ENCODE measurements around the gene USF2. TPM values are rescaled to one million over a fixed set of nuclear protein-coding genes. Genes with fewer than 3 reads are reported as not detected.

USF2 gene
- polyA plus RNA-seq, 1 experiment = 55.6 TPM

DNA sequence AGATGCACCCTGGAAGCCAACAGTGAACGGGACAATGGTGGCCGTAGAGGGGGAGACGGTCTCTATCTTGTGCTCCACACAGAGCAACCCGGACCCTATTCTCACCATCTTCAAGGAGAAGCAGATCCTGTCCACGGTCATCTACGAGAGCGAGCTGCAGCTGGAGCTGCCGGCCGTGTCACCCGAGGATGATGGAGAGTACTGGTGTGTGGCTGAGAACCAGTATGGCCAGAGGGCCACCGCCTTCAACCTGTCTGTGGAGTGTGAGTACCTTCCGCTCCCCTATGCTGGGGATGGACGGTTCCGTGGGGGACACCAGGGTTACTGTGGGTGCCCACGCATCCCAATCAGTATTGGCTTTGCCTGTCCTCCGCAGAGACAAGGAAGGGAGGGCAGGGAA lies 33.7 kb downstream of the USF2 start:
- no peak for DNase-seq (ENCODE audit: low read depth, low spot score)
- POLR2A ChIA-PET = no interaction called here
- Histone ChIP-seq H3K9me3 (ENCODE audit: control insufficient read depth, insufficient read depth, low read length) (peaks cover 16% of the 10 kb centered on the region; the same call in 1 of the 2 replicates), H3K4me3 (ENCODE audit: low read depth, low read length) (no peak overlapping the region), H3K27ac (ENCODE audit: low read depth, low read length) (no peak overlapping the region), H3K27me3 (ENCODE audit: control insufficient read depth, insufficient read depth, low read length) (peaks cover 9% of the 10 kb centered on the region)
- CTCF ChIA-PET = no interaction called here
- TF ChIP-seq, protein P1, sequence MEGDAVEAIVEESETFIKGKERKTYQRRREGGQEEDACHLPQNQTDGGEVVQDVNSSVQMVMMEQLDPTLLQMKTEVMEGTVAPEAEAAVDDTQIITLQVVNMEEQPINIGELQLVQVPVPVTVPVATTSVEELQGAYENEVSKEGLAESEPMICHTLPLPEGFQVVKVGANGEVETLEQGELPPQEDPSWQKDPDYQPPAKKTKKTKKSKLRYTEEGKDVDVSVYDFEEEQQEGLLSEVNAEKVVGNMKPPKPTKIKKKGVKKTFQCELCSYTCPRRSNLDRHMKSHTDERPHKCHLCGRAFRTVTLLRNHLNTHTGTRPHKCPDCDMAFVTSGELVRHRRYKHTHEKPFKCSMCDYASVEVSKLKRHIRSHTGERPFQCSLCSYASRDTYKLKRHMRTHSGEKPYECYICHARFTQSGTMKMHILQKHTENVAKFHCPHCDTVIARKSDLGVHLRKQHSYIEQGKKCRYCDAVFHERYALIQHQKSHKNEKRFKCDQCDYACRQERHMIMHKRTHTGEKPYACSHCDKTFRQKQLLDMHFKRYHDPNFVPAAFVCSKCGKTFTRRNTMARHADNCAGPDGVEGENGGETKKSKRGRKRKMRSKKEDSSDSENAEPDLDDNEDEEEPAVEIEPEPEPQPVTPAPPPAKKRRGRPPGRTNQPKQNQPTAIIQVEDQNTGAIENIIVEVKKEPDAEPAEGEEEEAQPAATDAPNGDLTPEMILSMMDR (IDR thresholded peaks at IDR 0.05; ENCODE audit: low read depth, low read length) = no peak

DNA sequence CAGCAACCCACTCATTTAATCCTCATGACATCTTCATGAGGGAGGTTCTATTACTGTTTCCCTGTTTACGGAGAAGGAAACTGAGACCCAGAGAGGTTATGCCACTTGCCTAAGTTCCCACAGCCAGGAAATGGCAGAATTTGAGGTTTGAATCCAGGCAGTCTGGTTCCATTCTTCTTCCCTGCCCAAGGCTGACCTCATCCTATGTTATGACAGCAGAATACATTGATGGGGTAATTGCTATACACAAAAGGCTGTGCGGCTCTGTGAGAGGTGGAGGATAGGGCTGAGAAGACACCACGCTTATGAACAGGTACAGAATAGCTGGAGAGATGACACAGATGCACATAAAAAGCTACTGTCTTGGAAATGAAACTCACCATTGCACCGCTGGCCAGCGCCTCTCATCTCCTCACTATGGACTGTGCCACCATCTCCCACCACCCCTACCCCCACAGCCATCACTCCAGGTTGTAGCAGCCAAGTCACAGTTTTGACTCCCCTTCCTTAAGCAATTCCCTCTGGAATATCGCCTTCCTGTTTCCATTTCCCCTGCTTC lies 34.7 kb downstream of the USF2 start:
- Histone ChIP-seq H3K9me3 (ENCODE audit: control insufficient read depth, insufficient read depth, low read length) (peaks cover 10% of the 10 kb centered on the region; the same call in 1 of the 2 replicates), H3K27ac (ENCODE audit: low read depth, low read length) (no peak overlapping the region), H3K4me3 (ENCODE audit: low read depth, low read length) (no peak overlapping the region), H3K27me3 (ENCODE audit: control insufficient read depth, insufficient read depth, low read length) (peaks cover 9% of the 10 kb centered on the region)
- TF ChIP-seq, protein P1 (IDR thresholded peaks at IDR 0.05; ENCODE audit: low read depth, low read length) = no peak
- POLR2A ChIA-PET = no interaction called here
- no peak for DNase-seq (ENCODE audit: low read depth, low spot score)
- CTCF ChIA-PET = interaction anchor here (0.7 kb wide), 1 partner anchor 516 kb away, joined by 3 read pairs; no protein-coding TSS in a partner anchor

GRCh38 chr19:35304036-35304435 lies 35.3 kb downstream of the USF2 start:
- Histone ChIP-seq H3K4me3 (ENCODE audit: low read depth, low read length) (no peak overlapping the region), H3K9me3 (ENCODE audit: control insufficient read depth, insufficient read depth, low read length) (peaks cover 6% of the 10 kb centered on the region; the same call in 1 of the 2 replicates), H3K27me3 (ENCODE audit: control insufficient read depth, insufficient read depth, low read length) (peaks cover 9% of the 10 kb centered on the region), H3K27ac (ENCODE audit: low read depth, low read length) (no peak overlapping the region)
- ChIA-PET POLR2A (no interaction called here), CTCF (no interaction called here)
- TF ChIP-seq, protein P1 (IDR thresholded peaks at IDR 0.05; ENCODE audit: low read depth, low read length) = no peak
- no peak for DNase-seq (ENCODE audit: low read depth, low spot score)

- POLR2A ChIA-PET = interaction anchor here (0.6 kb wide), 1 partner anchor 276 kb away, joined by 7 read pairs; no protein-coding TSS in a partner anchor
Measured at GRCh38 chr19:35305181-35305580, 36.4 kb downstream of the USF2 start.

More at GRCh38 chr19:35305181-35305580, 36.4 kb downstream of the USF2 start:
- Histone ChIP-seq H3K9me3 (ENCODE audit: control insufficient read depth, insufficient read depth, low read length) (peaks cover 4% of the 10 kb centered on the region; the same call in 1 of the 2 replicates), H3K27ac (ENCODE audit: low read depth, low read length) (no peak overlapping the region), H3K27me3 (ENCODE audit: control insufficient read depth, insufficient read depth, low read length) (peaks cover 9% of the 10 kb centered on the region), H3K4me3 (ENCODE audit: low read depth, low read length) (no peak overlapping the region)
- CTCF ChIA-PET = no interaction called here
- no peak for DNase-seq (ENCODE audit: low read depth, low spot score)
- TF ChIP-seq, protein P1 (IDR thresholded peaks at IDR 0.05; ENCODE audit: low read depth, low read length) = no peak

All from AG04450 (cell line).